Loucy (cell line): ENCODE results near the gene CSPG5.

Experiments used
- H2AFZ ChIP-seq: fragments of 200-600 bp; sonication (generic); 2 replicates; pipeline ENCODE4 v1.6.0; 2016; ENCODE audit warnings: antibody characterized with exemption, mild to moderate bottlenecking, low read length, moderate library complexity
- H3F3A ChIP-seq: fragments of 200-600 bp; 2 replicates; pipeline ENCODE4 v1.6.0; 2016; ENCODE audit warnings: antibody characterized with exemption, low read depth, mild to moderate bottlenecking
- H3K27me3 ChIP-seq: fragments of 200-600 bp; sonication (generic); 2 replicates; pipeline ENCODE4 v1.6.1; 2014; ENCODE audit warnings: low read length, mild to moderate bottlenecking; ENCODE audit not compliant: insufficient read depth, poor library complexity, severe bottlenecking
- H3K36me3 ChIP-seq: fragments of 200-600 bp; sonication (generic); 2 replicates; pipeline ENCODE4 v1.6.1; 2016; ENCODE audit warnings: low read length; ENCODE audit not compliant: insufficient read depth
- H3K4me1 ChIP-seq: fragments of 200-600 bp; sonication (generic); 2 replicates; pipeline ENCODE4 v1.5.1; 2014; ENCODE audit warnings: low read length, mild to moderate bottlenecking; ENCODE audit not compliant: insufficient read depth, poor library complexity, severe bottlenecking
- H3K4me2 ChIP-seq: fragments of 200-600 bp; sonication (generic); 2 replicates; pipeline ENCODE4 v1.6.0; 2014; ENCODE audit warnings: antibody characterized with exemption, low read length, low read depth, mild to moderate bottlenecking; ENCODE audit not compliant: poor library complexity, severe bottlenecking
- H3K4me3 ChIP-seq: fragments of 200-600 bp; sonication (generic); 2 replicates; pipeline ENCODE4 v1.5.1; 2014; ENCODE audit warnings: low read length, mild to moderate bottlenecking, mixed read lengths; ENCODE audit not compliant: poor library complexity, severe bottlenecking
- H3K79me2 ChIP-seq: fragments of 200-600 bp; sonication (generic); 2 replicates; pipeline ENCODE4 v1.6.1; 2014; ENCODE audit warnings: low read length; ENCODE audit not compliant: insufficient read depth
- H3K9ac ChIP-seq: fragments of 200-600 bp; sonication (generic); 2 replicates; pipeline ENCODE4 v1.6.0; 2014; ENCODE audit warnings: mild to moderate bottlenecking, low read depth, low read length, moderate library complexity; ENCODE audit not compliant: poor library complexity, severe bottlenecking
- H3K9me2 ChIP-seq: fragments of 200-600 bp; sonication (generic); replicated peaks from 2 replicates; pipeline ENCODE4 v1.6.1; 2016; ENCODE audit warnings: low read depth, low read length, mixed read lengths
- H3K9me3 ChIP-seq: fragments of 200-600 bp; sonication (generic); 2 replicates; pipeline ENCODE4 v1.6.1; 2014; ENCODE audit warnings: mild to moderate bottlenecking, antibody characterized with exemption, low read length, low read depth; ENCODE audit not compliant: insufficient read depth
- H4K20me1 ChIP-seq: fragments of 200-600 bp; sonication (generic); 2 replicates; pipeline ENCODE4 v1.6.0; 2014; ENCODE audit warnings: antibody characterized with exemption, low read length, mild to moderate bottlenecking; ENCODE audit not compliant: insufficient read depth, poor library complexity, severe bottlenecking
- CTCF ChIP-seq: fragments of 200-600 bp; sonication (generic); conservative IDR thresholded peaks from 2 replicates; pipeline ENCODE4 v1.5.1; 2014; ENCODE audit warnings: mild to moderate bottlenecking, antibody characterized with exemption, low read length
- EZH2phosphoT487 ChIP-seq: fragments of 200-600 bp; IDR thresholded peaks from 2 replicates; pipeline ENCODE4 v1.6.1; 2018; ENCODE audit warnings: antibody characterized with exemption, mild to moderate bottlenecking, moderate library complexity, borderline replicate concordance

CSPG5 gene

GRCh38 chr3:47612879-47613278 is 34.2 kb upstream of the CSPG5 start:
- H3K9me3 ChIP-seq: no peaks in the 10 kb centered on the region
- H4K20me1 ChIP-seq: no peaks in the 10 kb centered on the region
- peaks cover 91% of the 10 kb centered on the region for H3K36me3 ChIP-seq
- no peaks in the 10 kb centered on the region for H3K79me2 ChIP-seq
- no peaks in the 10 kb centered on the region for H3K27me3 ChIP-seq
- H3K4me3 ChIP-seq: no peak overlapping the region
- TF ChIP-seq EZH2phosphoT487 (no peak), CTCF (no peak)
- no peak overlapping the region for H3K4me2 ChIP-seq
- H3K9me2 ChIP-seq: no peaks in the 10 kb centered on the region
- H2AFZ ChIP-seq: no peak overlapping the region
- H3K4me1 ChIP-seq: no peaks in the 10 kb centered on the region
- H3F3A ChIP-seq: no peaks in the 10 kb centered on the region; the same call in 1 of the 2 replicates
- no peak overlapping the region for H3K9ac ChIP-seq

- no peaks in the 10 kb centered on the region; the same call in 1 of the 2 replicates for H3F3A ChIP-seq
- no peaks in the 10 kb centered on the region for H4K20me1 ChIP-seq
- peaks cover 89% of the 10 kb centered on the region for H3K36me3 ChIP-seq
- H3K9me2 ChIP-seq: no peaks in the 10 kb centered on the region
- H3K9ac ChIP-seq: no peak overlapping the region
- no peak overlapping the region for H3K4me2 ChIP-seq
- no peaks in the 10 kb centered on the region for H3K79me2 ChIP-seq
- TF ChIP-seq CTCF (no peak), EZH2phosphoT487 (no peak)
- no peak overlapping the region for H2AFZ ChIP-seq
- no peak overlapping the region for H3K4me3 ChIP-seq
- no peaks in the 10 kb centered on the region for H3K4me1 ChIP-seq
- H3K9me3 ChIP-seq: no peaks in the 10 kb centered on the region
- no peaks in the 10 kb centered on the region for H3K27me3 ChIP-seq
Observed at GRCh38 chr3:47612178-47612577, 33.5 kb upstream of the CSPG5 start.

GRCh38 chr3:47611576-47611975 is 32.9 kb upstream of the CSPG5 start:
- H4K20me1 ChIP-seq: no peaks in the 10 kb centered on the region
- H3K36me3 ChIP-seq: peaks cover 89% of the 10 kb centered on the region
- H3K9me2 ChIP-seq: no peaks in the 10 kb centered on the region
- H3K4me2 ChIP-seq: no peak overlapping the region
- H3K9me3 ChIP-seq: no peaks in the 10 kb centered on the region
- no peak overlapping the region for H3K9ac ChIP-seq
- H3F3A ChIP-seq: no peaks in the 10 kb centered on the region; the same call in 1 of the 2 replicates
- no peak overlapping the region for H2AFZ ChIP-seq
- TF ChIP-seq CTCF (no peak), EZH2phosphoT487 (no peak)
- no peaks in the 10 kb centered on the region for H3K79me2 ChIP-seq
- no peaks in the 10 kb centered on the region for H3K4me1 ChIP-seq
- no peak overlapping the region for H3K4me3 ChIP-seq
- H3K27me3 ChIP-seq: no peaks in the 10 kb centered on the region
